Raji (cell line): Measurements from ENCODE around the gene ST7L.

Source experiments
- POLR2A ChIP-seq: IDR thresholded peaks from 2 replicates; pipeline ENCODE4 v1.6.1; 2011; ENCODE audit warnings: low read depth, low read length, control low read depth; ENCODE audit not compliant: insufficient read depth

Gene ST7L

DNA sequence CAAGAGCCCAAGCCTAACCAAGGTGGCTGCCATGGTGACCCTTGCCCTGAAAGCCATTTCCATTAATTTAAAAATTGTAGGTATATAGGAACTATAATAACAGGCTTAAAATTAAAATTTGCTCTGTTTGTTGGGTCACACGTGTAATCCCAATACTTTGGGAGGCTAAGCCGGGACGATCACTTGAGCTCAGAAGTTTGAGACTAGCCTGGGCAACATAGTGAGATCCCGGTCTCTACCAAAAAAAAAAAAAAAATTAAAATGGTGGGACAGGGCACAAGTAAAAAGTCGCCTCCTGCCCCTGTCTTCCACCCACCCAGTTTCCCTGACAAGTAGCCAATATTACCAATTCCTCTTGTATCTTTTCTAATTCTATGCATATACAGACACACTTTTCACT lies 7.3 kb upstream of the ST7L start:
- no peak for TF ChIP-seq POLR2A

DNA sequence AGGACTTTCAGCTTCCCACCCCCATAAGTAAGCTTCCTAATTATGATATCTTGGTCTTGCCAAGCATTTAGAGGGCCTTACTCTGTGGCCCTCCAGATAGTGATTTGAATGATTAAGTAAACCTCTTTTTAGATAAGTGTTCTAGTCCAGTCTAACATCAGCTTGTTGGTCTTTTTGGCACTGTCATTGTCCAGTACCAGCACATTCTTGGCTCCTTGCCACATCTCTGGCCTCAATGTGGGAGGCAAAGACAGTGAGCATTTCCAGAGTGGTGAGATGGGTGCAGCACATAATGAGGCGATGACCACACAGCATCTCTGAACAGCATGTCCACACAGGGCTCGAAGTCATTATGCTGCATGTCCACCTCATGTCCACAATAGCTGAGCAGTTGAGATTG lies 6.8 kb upstream of the ST7L start:
- no peak for TF ChIP-seq POLR2A

DNA sequence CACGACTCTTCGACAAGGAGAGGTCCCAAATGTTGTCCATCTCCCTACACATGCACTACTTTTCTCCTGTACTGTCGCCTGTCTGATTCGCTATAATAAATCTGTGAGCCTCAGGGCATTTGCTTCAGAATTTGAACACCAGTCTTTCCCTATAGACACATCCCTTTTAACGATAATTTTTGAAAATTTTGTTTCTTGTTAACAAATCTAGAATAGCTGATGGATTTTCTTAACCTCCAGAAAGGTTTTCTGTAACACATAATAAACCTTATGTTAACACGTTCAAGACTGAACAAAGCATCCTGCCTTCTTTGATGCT lies 1.4 kb upstream of the ST7L start:
- TF ChIP-seq POLR2A, result no peak

DNA sequence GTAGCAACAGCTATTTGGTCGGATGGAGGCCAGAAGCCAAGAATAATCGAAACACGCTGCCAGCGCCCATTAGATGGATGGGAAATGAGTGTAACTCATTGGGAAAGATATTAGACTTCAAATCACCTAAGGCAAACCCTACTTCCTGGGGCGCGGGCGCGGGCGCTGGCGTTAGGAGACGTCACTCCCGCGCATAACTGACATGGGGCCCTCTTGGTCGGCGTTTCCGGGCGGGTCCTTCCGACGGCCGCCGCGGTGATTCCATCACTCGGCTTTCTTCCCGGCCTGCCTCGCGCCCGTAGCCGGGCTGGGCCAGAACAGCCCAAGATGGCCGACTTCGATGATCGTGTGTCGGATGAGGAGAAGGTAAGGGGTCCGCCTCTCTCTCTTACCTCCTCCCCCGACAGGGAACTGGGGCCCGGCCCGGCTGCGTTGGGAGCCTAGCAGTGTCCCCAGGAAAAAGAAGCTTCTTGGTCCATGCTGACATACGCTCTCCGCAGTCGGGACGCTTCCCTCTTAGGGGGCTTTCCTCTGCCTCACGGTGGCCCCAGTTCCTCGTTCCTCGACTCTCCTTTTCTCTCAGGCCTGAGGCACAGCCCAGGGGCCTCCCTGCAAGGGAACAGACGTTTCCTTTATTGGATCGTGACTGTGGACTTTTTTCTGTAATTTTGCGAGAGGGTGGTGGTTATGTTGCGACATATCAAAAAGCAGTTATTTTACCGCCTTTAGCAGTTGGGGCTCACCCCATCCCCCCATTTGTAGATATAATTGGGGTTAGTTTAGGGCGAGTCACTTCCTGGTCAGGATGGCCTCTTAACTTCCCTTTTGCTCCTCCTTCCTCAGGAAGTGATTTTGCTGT lies 806 bp upstream of the ST7L start, which contains the start of gene CAPZA1:
TSS of gene CAPZA1 (plus strand) at position 315 of the 859 bp plus-strand sequence. CDS start at position 328, 13 bp downstream.
- peak; percentile 92 for TF ChIP-seq POLR2A

DNA sequence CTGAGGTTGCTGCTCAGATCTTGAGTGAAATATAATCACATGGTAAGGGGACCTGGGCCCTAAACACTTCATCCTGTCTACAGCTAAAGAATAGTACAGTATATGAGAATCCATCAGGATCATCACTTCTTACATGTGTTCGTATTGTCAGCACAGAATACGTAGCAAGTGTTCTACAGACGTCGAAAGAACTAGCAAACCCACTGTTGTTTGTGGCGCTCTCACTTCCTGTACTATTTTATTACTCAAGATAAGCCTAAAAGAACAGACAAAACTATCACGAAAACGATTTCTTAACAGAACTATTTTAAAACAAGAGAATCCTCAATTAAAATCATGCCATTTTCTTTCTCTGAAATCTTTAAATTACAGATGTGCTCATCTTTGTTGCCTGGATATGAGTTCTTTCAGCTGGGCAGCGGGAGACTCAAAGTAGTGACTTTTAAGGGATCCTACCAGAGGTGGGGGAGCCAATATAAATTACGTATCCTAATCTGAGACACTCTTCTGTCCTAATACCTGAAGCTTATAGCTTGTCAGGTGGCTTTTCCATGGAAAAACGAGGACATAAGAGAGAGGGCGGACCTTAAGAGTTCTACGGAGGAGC lies 724 bp downstream of the ST7L start:
- no peak for TF ChIP-seq POLR2A

DNA sequence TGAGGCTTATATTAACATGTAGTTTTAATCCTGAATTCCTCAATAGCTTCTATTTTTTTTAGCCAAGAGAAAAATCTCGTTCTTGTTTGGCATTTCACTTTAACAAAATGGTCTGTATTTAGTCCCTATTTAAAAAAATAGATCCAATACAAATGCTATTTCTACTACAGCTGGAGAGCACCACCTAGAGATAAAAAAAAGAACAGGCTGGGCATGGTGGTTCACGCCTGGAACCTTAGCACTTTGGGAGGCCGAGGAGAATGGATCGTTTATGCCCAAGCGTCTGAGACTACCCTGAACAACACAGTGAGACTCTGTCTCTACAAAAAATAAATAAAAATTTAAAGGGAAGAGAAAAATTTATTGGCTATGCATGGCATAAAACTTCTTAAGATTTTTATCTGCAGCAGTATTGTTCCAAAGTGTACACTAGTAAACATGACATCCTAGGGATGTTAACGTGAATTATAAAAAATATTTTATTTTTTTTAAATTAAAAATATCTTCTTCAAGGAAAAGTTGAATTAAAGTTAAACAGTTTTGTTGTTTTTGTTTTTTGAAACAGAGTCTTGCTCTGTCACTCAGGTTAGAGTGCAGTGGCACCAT lies 4.4 kb downstream of the ST7L start:
- no peak for TF ChIP-seq POLR2A

DNA sequence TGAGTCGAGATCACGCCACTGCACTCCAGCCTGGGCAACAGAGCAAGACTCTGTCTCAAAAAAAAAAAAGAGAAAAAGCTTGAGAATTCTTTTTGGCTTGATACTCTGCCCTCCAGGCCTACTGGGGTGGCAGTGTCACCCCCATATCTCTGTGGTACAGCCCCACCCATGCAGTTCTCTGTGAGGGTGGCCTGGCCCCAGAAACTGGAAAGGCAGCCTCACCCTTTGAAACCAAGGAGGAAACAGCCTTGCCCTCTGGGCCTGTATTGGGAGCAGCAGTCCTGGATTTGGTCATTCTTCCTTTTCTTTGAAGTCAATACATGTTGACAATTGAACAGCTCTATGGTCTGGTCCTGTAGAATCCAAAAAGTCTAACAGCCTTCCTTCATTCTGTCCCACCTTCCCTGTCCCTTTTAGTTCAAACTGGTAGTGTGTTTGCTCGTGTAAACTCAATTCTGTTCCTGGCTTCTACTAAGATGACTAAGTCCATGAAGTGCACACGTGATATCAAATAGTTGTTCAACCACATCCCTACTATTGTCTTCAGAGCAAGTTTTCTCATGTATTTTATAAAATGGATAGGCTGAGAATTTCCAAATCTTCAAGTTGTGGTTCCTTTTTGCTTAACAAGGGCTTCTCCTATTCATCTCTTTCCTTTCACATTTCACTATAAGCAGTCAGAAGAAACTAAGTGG lies 13.2 kb downstream of the ST7L start:
- TF ChIP-seq POLR2A, result no peak

DNA sequence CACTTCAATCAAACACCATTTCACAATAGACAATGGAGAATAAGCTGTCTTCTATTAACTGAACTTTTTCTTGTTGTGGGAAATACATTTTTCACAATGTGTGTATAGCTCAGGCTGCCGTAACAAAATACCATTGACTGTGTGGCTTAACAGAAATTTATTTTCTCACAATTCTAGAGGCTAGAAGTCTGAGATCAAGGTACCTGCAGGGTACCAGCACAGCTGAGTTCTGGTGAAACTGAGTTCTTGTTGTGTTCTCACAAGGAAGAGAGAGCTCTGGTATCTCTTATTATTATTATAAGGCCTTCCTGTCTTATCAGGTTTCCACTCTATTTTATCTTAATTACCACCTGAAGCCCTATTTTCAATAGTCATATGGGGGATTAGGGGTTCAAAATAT lies 15.4 kb downstream of the ST7L start:
- TF ChIP-seq POLR2A, result no peak

DNA sequence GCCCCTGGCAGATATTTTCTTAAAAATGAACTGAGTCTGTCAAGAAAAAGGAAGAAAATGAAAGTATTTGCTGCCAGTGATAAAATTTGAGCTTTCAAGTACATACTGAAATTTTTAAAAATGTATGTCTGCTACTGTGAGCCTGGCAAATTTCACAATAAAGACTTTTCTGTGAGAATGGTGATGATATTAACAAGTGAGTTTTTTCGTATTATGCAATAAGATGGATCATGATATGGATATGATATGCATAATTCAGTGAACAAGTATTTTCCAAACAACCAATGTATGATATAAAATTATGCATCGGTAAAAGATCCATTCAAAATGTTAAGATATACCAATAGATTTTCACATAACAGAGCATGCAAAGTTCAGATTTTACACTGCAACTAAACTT lies 15.9 kb downstream of the ST7L start:
- no peak for TF ChIP-seq POLR2A

DNA sequence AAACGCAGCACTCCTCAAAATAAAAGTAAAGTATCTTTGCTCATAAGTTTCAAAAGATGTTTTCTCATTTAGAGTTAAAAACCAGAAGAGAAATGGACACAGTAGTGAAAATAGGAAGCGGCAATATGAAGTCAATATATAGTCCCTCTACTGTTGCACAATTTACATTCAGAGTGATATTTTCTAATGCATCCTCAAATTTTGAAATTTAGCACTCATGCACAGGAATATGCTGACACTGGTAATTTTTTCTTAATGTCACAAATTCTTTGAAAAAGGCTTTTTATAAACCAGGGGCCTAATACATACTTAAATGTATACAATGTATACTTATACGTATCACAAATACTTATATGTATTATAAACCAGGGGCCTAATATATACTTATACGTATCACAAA lies 19.5 kb downstream of the ST7L start:
- no peak for TF ChIP-seq POLR2A

DNA sequence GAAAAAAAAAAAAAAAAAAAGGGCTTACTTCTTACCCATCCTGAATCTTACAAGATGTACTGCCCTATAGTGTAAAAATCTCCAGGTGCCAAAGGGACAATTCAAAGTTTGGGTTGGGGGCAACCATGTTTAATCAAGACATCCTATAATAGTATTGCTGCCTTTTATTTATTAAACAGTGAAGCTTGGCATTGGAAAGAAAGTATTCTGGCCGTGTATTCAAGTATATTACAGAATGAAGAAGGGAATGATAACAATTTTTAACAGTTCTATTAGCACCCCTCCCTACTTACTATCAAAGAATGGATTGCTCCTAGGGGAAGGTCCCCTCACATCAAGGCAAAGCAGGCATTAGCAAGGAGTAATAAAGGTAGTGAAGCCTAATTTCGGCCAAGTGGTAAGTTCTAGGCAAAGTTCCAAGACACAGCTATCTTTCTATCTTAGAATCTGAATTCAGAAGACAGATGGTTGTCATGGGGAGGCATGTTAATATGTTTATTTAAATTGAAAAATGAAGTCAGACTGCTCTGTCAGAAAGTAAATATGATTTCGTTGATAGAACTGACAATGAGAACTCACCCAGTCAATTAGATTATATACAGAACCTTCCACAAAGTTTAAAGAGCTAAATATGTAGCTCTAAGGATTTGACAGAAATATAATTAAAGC lies 24.6 kb downstream of the ST7L start:
- no peak for TF ChIP-seq POLR2A

DNA sequence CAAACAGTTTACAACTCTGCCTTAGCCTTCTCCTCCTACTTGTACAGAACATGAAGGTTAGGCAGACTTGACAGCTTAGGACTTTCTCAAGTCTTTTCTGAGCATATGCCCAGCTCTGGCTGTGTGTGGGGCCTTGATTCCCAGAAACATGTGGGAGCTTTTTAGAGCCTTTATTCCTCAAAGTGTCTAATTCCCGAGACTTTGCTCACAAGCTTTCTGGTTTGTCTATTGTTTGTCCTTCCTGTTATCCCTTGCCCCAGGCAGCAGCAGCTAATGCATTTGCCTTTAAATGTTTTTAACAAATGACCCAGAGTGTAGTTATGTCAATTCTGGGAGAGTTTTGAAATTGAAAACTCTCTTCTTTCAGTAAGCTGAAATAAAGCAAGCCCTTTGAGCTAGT lies 29.2 kb downstream of the ST7L start:
- TF ChIP-seq POLR2A, result no peak

DNA sequence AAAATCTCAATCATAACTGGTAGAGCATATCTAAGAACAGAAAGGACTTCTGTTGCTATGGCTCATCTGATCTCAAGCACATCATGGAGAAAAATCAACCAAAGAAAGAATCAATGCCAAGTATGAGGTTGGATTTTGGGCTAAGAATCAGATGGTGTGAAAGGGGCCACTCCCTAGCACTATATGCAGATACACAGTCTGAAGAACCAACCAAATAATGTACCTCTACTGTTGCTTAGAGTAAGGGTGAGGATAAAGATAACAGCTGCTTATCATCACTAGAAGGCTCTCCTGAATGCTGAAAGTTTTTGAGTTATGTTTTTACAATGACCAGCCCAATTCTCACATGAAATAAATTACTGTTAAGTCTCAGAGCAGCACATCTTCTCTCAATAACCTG lies 35.6 kb downstream of the ST7L start:
- no peak for TF ChIP-seq POLR2A

DNA sequence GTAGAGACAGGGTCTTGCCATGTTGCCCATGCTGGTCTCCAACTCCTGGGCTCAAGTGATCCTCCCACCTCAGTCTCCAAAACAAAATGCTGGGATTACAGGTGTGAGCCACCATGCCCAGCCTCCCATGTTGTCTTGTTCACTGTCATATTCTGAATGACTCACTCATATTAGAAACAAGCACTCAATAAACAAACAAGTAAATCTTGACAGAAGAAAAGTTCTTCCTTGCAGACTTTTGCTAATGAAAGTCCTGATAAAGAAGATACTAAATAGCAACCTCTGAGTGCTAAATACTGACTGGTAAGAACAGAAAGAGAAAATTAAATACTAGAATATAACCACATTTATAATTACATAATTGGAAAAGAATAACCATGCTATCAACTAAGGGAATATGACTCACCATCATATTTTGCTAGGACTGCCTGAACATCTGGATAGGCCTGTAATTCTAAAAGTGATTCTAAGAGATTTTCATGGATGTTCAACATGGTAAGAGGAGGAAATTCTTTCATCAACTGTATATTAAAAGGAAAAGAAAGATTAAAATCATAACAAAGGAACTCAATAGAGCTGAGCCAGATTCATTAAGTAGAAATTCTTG lies 37.3 kb downstream of the ST7L start:
- TF ChIP-seq POLR2A, result no peak
